PC-3 (cell line): ENCODE measurements around the gene CHML. TPM values are rescaled to one million over a fixed set of nuclear protein-coding genes. Genes with fewer than 3 reads are reported as not detected.

ENCODE experiments used
- ATAC-seq: fragments of 200-7000 bp; cut with Tn5 transposase; 2 replicates; pipeline ENCODE4 v1.9.1; 2020; ENCODE audit warnings: mild to moderate bottlenecking, moderate library complexity
- BruUV-seq: library from RNA; stranded (reverse); fragments of 400-500 nt; replicated peaks from 2 replicates; lab custom pipeline; 2021; lab: Mats Ljungman, UMichigan
- CTCF ChIA-PET: fragments of 300-600 bp; sonication (Branson Sonifier 250); formaldehyde crosslinking; loops from one replicate; lab custom pipeline; 2022; ENCODE audit warnings: antibody characterized with exemption; lab: Charles Lee
- POLR2A ChIA-PET: fragments of 300-600 bp; sonication (Branson Sonifier 250); formaldehyde crosslinking; loops from one replicate; lab custom pipeline; 2022; ENCODE audit warnings: antibody characterized with exemption; ENCODE audit not compliant: unreplicated experiment; lab: Charles Lee
- DNase-seq: peaks from one replicate; pipeline ENCODE4 v3.0.0-alpha.2; 2015
- H2AFZ ChIP-seq: fragments of 300-600 bp; sonication (generic); 2 replicates; pipeline ENCODE4 v1.6.0; 2016; ENCODE audit warnings: antibody characterized with exemption, low read length
- H3F3A ChIP-seq: fragments of 300-600 bp; sonication (generic); one replicate; pipeline ENCODE4 v1.6.0; 2017; ENCODE audit warnings: antibody characterized with exemption, low read length, control low read depth, mild to moderate bottlenecking; ENCODE audit not compliant: unreplicated experiment
- H3K27ac ChIP-seq: fragments of 300-600 bp; sonication (generic); 2 replicates; pipeline ENCODE4 v1.5.1; 2016; ENCODE audit warnings: mild to moderate bottlenecking, low read length
- H3K27me3 ChIP-seq: fragments of 300-600 bp; sonication (generic); 2 replicates; pipeline ENCODE4 v1.6.1; 2016; ENCODE audit warnings: low read length, mixed read lengths
- H3K36me3 ChIP-seq: fragments of 300-600 bp; sonication (generic); 2 replicates; pipeline ENCODE4 v1.6.1; 2016; ENCODE audit warnings: low read depth, mixed run types, low read length, mixed read lengths
- H3K4me1 ChIP-seq: fragments of 300-600 bp; sonication (generic); 2 replicates; pipeline ENCODE4 v1.5.1; 2016; ENCODE audit warnings: low read length; ENCODE audit not compliant: insufficient read depth
- H3K4me2 ChIP-seq: fragments of 300-600 bp; sonication (generic); 2 replicates; pipeline ENCODE4 v1.6.0; 2016; ENCODE audit warnings: low read length
- H3K4me3 ChIP-seq: fragments of 300-600 bp; sonication (generic); 2 replicates; pipeline ENCODE4 v1.5.1; 2016; ENCODE audit warnings: mild to moderate bottlenecking, low read length, mixed read lengths
- H3K79me2 ChIP-seq: fragments of 300-600 bp; sonication (generic); 2 replicates; pipeline ENCODE4 v1.6.1; 2017; ENCODE audit warnings: low read length, mixed read lengths
- H3K9ac ChIP-seq: fragments of 300-600 bp; sonication (generic); 2 replicates; pipeline ENCODE4 v1.6.0; 2016; ENCODE audit warnings: mild to moderate bottlenecking, low read length
- H3K9me2 ChIP-seq: fragments of 300-600 bp; sonication (generic); replicated peaks from 2 replicates; pipeline ENCODE4 v1.6.1; 2016; ENCODE audit warnings: mixed run types, low read length, mixed read lengths
- H3K9me3 ChIP-seq: fragments of 300-600 bp; sonication (generic); 2 replicates; pipeline ENCODE4 v1.6.1; 2016; ENCODE audit warnings: low read length, mixed read lengths
- H4K20me1 ChIP-seq: fragments of 300-600 bp; sonication (generic); 2 replicates; pipeline ENCODE4 v1.6.1; 2016; ENCODE audit warnings: low read length, mixed read lengths
- EZH2 ChIP-seq: fragments of 300-600 bp; sonication (generic); IDR thresholded peaks from one replicate; pipeline ENCODE4 v1.6.1; 2017; ENCODE audit warnings: antibody characterized with exemption, mild to moderate bottlenecking, low read length; ENCODE audit not compliant: unreplicated experiment
- EZH2phosphoT487 ChIP-seq: fragments of 300-600 bp; sonication (generic); IDR thresholded peaks from 2 replicates; pipeline ENCODE4 v1.6.1; 2018; ENCODE audit warnings: mild to moderate bottlenecking, antibody characterized with exemption, low read length, borderline replicate concordance
- intact Hi-C: fragments of 100-400 bp; cut with micrococcal nuclease; formaldehyde crosslinking; loops from 2 replicates; pipeline ENCODE4 v1.9.0; 2023
- total RNA-seq: library from RNA; depleted of rRNA; stranded (reverse); fragments of >200 nt; gene quantifications from 2 replicates; pipeline ENCODE4 v1.2.3, GENCODE V29; 2014
- TF ChIP-seq, protein P1 (sequence below): fragments of 300-600 bp; sonication (generic); conservative IDR thresholded peaks from 2 replicates; pipeline ENCODE4 v1.5.1; 2017; ENCODE audit warnings: antibody characterized with exemption, low read depth, mild to moderate bottlenecking, low read length

CHML gene
- total RNA-seq, 1 experiment from 2014 or later: 68.6 TPM

DNA sequence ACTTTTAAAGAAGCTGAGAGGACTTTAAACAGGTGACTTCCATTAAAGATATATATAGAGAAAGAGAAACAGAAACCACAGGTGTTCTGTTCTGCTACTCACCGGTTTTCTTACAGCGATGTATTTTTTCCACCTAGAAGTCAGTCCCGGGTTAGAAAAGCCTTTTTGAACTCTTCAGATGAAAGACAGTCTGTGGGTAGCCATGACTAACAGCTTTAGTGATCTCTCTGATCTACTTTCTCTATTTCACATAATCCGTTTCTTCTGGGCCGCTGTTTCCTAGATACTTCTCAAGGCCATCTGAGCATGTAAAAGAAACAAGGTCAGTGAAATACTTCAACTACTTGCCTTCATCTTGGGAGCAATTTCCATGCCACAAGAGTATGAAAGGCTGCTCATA lies 37.0 kb upstream of the CHML start:
- H3K79me2 ChIP-seq: no peaks in the 10 kb centered on the region
- ATAC-seq: no peak
- no peak for DNase-seq
- H3F3A ChIP-seq: no peaks in the 10 kb centered on the region
- H3K36me3 ChIP-seq: no peaks in the 10 kb centered on the region
- H3K27ac ChIP-seq: no peak overlapping the region
- H3K4me3 ChIP-seq: no peak overlapping the region
- no peaks in the 10 kb centered on the region for H3K9me2 ChIP-seq
- H3K4me2 ChIP-seq: no peak overlapping the region
- H3K9me3 ChIP-seq: no peaks in the 10 kb centered on the region
- no peaks in the 10 kb centered on the region for H4K20me1 ChIP-seq
- H3K9ac ChIP-seq: no peak overlapping the region
- H2AFZ ChIP-seq: no peak overlapping the region
- no TSS peak for BruUV-seq
- POLR2A ChIA-PET: no interaction called here
- H3K27me3 ChIP-seq: no peaks in the 10 kb centered on the region
- TF ChIP-seq, protein P1, sequence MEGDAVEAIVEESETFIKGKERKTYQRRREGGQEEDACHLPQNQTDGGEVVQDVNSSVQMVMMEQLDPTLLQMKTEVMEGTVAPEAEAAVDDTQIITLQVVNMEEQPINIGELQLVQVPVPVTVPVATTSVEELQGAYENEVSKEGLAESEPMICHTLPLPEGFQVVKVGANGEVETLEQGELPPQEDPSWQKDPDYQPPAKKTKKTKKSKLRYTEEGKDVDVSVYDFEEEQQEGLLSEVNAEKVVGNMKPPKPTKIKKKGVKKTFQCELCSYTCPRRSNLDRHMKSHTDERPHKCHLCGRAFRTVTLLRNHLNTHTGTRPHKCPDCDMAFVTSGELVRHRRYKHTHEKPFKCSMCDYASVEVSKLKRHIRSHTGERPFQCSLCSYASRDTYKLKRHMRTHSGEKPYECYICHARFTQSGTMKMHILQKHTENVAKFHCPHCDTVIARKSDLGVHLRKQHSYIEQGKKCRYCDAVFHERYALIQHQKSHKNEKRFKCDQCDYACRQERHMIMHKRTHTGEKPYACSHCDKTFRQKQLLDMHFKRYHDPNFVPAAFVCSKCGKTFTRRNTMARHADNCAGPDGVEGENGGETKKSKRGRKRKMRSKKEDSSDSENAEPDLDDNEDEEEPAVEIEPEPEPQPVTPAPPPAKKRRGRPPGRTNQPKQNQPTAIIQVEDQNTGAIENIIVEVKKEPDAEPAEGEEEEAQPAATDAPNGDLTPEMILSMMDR: no peak
- TF ChIP-seq EZH2phosphoT487: no peak
- no peaks in the 10 kb centered on the region for H3K4me1 ChIP-seq
- intact Hi-C loops: no loop called here
- CTCF ChIA-PET: no interaction called here

DNA sequence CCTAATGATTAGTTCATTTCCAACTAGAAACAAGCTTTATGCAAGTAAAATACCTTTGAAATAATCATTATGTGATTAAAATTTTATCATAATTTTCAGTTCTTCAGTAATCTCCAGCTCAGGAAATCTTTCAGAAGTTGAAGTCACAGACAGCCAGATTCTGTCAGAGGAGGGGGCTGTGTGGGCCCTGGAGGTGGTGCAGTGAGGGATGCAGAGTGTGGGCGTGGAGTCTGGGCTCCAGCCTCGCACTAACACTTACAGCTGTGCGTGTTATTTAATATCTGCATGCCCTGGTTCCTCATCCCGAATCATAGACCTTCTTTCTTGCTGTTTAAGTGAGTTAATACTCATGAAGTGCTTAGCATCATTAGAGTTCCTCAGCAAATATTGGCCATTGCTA lies 35.8 kb upstream of the CHML start:
- no peaks in the 10 kb centered on the region for H3F3A ChIP-seq
- no peak overlapping the region for H3K4me3 ChIP-seq
- no peak for ATAC-seq
- no peaks in the 10 kb centered on the region for H3K9me2 ChIP-seq
- H3K4me2 ChIP-seq: no peak overlapping the region
- H4K20me1 ChIP-seq: no peaks in the 10 kb centered on the region
- H3K27ac ChIP-seq: no peak overlapping the region
- H3K79me2 ChIP-seq: no peaks in the 10 kb centered on the region
- no peaks in the 10 kb centered on the region for H3K27me3 ChIP-seq
- H3K36me3 ChIP-seq: no peaks in the 10 kb centered on the region
- BruUV-seq: no TSS peak
- CTCF ChIA-PET: no interaction called here
- DNase-seq: no peak
- no peaks in the 10 kb centered on the region for H3K9me3 ChIP-seq
- TF ChIP-seq EZH2 (no peak), EZH2phosphoT487 (no peak)
- TF ChIP-seq, protein P1: no peak
- H3K9ac ChIP-seq: no peak overlapping the region
- H2AFZ ChIP-seq: no peak overlapping the region
- no peaks in the 10 kb centered on the region for H3K4me1 ChIP-seq
- intact Hi-C loops: no loop called here
- POLR2A ChIA-PET: no interaction called here

DNA sequence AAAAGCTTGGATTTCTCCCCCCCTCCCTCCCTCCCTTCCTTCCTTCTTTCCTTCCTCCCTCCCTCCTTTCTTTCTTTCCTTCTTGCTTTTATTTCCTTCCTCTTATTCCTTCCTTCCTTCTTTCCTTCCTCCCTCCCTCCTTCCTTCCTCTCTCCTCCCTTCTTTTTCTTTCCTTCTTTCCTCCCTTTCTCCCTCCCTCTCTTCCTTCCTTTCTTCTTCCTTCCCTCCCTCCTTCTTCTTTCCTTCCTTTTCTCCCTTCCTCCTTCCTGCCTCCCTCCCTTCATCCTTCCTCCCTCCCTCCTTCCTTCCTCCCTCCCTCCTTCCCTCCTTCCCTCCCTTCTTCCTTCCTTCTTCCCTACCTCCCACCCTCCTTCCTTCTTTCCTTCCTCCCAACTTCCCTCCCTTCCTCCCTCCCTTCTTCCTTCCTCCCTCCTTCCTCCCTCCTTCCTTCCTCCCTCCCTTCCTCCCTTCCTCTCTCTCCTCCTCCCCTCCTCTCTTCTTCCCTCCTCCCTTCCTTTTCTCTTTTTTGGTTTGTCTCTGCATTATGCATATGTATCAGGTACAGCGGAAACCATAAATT lies 34.7 kb upstream of the CHML start:
- CTCF ChIA-PET: interaction anchor here (0.7 kb wide), 1 partner anchor 70 kb away, joined by 4 read pairs; no protein-coding TSS in a partner anchor
- no TSS peak for BruUV-seq
- no peaks in the 10 kb centered on the region for H3K36me3 ChIP-seq
- intact Hi-C loops: no loop called here
- no peak for ATAC-seq
- H3K4me3 ChIP-seq: no peak overlapping the region
- POLR2A ChIA-PET: no interaction called here
- no peaks in the 10 kb centered on the region for H4K20me1 ChIP-seq
- H3K27me3 ChIP-seq: no peaks in the 10 kb centered on the region
- H3K9me3 ChIP-seq: no peaks in the 10 kb centered on the region
- no peaks in the 10 kb centered on the region for H3F3A ChIP-seq
- DNase-seq: no peak
- no peaks in the 10 kb centered on the region for H3K4me1 ChIP-seq
- no peaks in the 10 kb centered on the region for H3K79me2 ChIP-seq
- no peak overlapping the region for H3K27ac ChIP-seq
- H3K4me2 ChIP-seq: no peak overlapping the region
- no peaks in the 10 kb centered on the region for H3K9me2 ChIP-seq
- TF ChIP-seq EZH2phosphoT487 (no peak), EZH2 (no peak)
- TF ChIP-seq, protein P1: no peak
- H3K9ac ChIP-seq: no peak overlapping the region
- no peak overlapping the region for H2AFZ ChIP-seq
